GM12874 (cell line): Measurements from ENCODE around the gene CCDC92.

Experiments
- CTCF ChIP-seq: IDR thresholded peaks from 2 replicates; pipeline ENCODE4 v1.5.1; 2011; ENCODE audit warnings: low read depth, mild to moderate bottlenecking, control low read depth, low read length, moderate library complexity; ENCODE audit not compliant: insufficient read depth

The CCDC92 gene

DNA sequence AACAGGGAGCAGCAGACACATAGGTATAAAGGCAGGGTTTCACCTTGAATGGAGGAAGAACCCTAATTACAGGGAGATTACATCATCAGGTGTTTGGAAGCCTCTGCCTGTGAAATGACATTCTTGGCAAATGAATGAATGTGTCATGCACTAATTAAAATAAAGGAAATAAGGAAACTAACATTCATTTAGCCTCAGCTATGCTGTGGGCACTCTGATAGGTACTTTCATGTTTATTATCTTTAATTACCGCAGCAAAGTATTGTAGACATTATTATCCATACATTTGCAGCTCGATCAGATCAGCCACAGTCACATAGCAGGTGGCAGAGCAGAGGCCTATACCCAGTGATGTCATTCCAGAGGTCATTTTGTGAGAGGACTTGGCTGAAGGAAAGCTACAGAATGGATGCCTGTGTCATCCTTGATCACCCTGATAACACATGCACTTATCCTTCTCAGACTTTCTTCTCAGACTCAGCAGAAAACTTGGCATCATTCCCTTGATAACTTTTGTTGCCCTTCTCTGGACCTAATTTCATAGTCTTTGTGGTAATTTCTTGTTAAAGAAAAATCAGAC is 18.8 kb upstream of the CCDC92 start:
- no peak for TF ChIP-seq CTCF

- TF ChIP-seq CTCF: no peak
Measured at GRCh38 chr12:123990511-123990910, 17.9 kb upstream of the CCDC92 start.

DNA sequence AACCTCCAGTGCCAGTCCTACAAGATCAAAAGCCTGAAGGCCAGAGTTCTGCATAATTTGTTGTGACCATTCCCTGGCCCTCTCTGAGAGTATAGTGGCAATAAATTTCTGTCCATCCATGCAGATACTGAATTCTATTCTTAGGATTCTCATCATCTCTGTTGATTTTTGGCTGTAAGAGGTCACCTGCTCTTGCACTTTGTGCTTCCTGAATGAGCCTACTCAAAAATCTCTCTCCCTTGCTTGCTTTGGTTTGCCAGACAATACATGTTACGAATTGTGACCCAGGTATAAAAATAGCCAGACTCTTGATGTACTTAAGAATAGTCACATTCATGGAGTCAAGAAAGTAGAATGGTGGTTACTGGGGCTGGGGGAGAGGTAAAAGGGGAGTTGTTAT is 17.1 kb upstream of the CCDC92 start:
- no peak for TF ChIP-seq CTCF

DNA sequence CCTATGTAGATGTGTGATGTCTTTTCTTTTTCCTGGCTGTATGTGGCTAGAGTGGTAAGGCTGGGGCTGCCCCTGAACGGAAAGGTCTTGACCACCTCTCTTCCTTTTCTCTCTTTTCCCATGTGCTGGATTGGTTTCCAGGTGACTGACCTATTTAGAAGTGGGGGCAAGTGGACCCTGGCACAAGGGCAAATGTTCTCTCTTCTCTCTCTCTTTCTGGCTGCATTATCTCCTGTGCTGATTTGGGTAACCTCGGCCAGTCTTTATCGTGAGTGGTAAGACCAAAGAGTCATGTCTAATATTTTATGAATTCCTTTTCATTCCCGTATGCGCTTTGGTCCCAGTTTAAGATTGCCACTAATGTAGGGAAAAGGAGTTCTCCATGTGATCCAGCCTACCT is 16.5 kb upstream of the CCDC92 start:
- no peak for TF ChIP-seq CTCF

GRCh38 chr12:123987022-123987421 is 14.4 kb upstream of the CCDC92 start:
- no peak for TF ChIP-seq CTCF

DNA sequence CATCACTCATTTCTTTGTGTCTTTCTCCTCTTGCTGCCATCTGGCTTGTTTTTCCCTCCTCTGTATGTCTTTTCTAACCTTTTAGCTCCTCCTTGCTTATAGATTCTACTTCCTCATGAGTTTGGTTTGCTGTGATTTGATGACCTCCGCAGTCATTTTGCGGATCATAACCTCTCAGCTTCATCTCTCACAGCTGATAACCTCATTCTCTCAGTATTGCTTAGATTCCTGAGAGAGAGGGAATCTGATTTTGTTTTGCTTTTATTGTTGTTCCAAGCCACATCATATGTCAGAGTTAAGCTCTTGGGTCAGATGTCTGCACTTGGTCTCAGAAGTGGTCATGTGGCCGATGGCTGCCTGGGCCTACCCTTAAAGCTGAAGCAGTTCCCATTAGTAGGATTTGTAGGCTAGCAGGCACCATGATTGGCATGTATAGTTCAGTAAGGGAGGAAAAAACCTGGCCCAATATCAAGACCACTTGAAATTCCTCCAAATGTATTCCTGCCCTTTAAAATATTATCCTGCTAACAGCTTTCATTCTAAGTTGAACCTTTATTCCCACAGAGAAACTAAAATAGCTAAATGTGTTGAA is 13.8 kb upstream of the CCDC92 start:
- no peak for TF ChIP-seq CTCF

DNA sequence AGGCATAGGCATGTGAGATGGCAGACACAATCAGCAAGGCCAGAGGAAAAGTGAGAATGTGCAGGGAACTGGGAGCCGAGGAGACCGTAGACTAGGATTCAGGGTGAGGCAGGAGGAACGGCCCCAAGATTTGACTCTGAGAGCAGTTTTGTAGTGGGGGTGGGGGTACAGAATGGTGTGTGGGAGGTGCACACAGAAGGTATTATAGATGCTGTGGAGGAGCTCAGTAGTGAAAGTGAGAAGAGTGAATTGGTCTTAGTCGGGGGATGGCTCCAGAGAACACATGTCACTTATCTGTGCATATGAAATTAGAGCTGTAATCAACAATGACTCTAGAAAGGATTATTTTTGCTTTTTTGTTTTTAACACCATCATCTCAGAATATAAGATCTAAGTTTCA is 12.3 kb upstream of the CCDC92 start:
- TF ChIP-seq CTCF: no peak
